ENCODE results near the gene SNCG. TPM values are rescaled to one million over a fixed set of nuclear protein-coding genes. Genes with fewer than 3 reads are reported as not detected.

The SNCG gene
- total and polyA plus RNA-seq, 2 donors (not counting 1 experiment from before 2014, with no cell fraction given): not detected

DNA sequence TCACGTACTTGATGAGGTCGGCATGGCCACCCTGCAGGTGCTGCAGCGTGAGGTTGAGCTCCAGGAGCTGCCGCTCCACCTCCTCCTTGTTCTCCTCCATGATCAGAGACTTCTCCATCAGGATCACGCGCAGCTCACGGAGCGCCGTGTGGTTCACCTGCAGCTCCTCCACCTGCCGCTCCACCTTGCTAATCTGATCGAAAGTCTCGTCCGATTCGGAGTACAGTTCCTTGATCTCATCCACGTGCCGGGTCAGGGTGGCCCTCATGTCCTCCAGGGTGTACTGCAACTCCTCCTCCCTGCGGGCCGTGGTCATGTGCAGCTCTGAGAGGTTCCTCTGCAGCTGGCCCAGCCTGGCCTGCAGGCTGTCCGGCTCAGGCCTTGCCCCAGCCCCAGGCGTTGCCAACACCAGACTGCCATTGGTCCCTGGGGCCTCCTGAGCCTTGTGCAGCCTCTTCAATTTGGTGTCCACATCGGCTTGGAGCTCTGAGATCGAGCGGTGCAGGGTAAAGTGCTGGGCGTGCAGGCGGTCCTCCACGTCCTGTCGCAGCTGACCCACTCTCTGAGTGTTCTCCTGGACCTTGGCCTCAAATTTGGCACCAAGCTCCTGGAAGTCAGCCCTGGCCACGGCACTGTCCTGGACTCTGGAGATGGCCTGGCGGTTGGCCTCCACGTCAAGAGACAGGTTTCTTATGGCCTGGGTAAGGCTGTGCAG lies 14.9 kb upstream of the SNCG start:
- H3K4me3 Mint-ChIP-seq: no peak overlapping the region
- H3K27ac ChIP-seq (ENCODE audit: low read length in 2 of 2): no peak overlapping the region
- 96% methylated on average over 30 of the region's 30 CpGs for WGBS (ENCODE audit: insufficient coverage)
- H3K4me1 ChIP-seq (ENCODE audit: control insufficient read depth in 2 of 2, insufficient read depth in 2 of 2, low read length in 2 of 2): peaks cover 0 to 4% of the 10 kb centered on the region in 2 donors
- no peak for DNase-seq
- no peak overlapping the region for H2AFZ ChIP-seq (ENCODE audit: insufficient read depth, low read depth, low read length, poor library complexity, severe bottlenecking)
- no peaks in the 10 kb centered on the region for H3K36me3 ChIP-seq (replicated peaks in 1 of 2; ENCODE audit: control extremely low read depth in 1 of 2, control insufficient read depth in 1 of 2, extremely low read depth in 1 of 2, insufficient read depth in 2 of 2, low read length in 1 of 2)
- H3K27me3 Mint-ChIP-seq: peaks cover 7% of the 10 kb centered on the region
- CTCF ChIA-PET: interaction anchor here (0.7 kb wide), 1 partner anchor 31 kb away, joined by 3 read pairs; no protein-coding TSS in a partner anchor
- no peak overlapping the region for H3K27ac Mint-ChIP-seq
- peaks cover 0 to 10% (median 0%) of the 10 kb centered on the region in 4 experiments for H3K27me3 ChIP-seq (replicated peaks in 1 of 4; ENCODE audit: control extremely low read depth in 1 of 4, control insufficient read depth in 3 of 4, insufficient read depth in 4 of 4, low read length in 3 of 4)
- POLR2A ChIA-PET: no interaction called here
- no peaks in the 10 kb centered on the region for H4K20me1 ChIP-seq (ENCODE audit: control insufficient read depth, insufficient read depth, low read length, poor library complexity, severe bottlenecking)
- no peaks in the 10 kb centered on the region for H3K79me2 ChIP-seq (ENCODE audit: control insufficient read depth, insufficient read depth, low read length)
- H3K9ac ChIP-seq (ENCODE audit: low read length): no peak overlapping the region
- ATAC-seq (ENCODE audit: low read depth): no peak
- no peaks in the 10 kb centered on the region for H3K4me1 Mint-ChIP-seq
- H3K9me3 Mint-ChIP-seq (ENCODE audit: insufficient read depth): no peaks in the 10 kb centered on the region
- no peak overlapping the region for H3K4me2 ChIP-seq (replicated peaks; ENCODE audit: low read depth, low read length, poor library complexity, severe bottlenecking)
- no peak for TF ChIP-seq EZH2 (IDR thresholded peaks at IDR 0.05; ENCODE audit: borderline replicate concordance, insufficient read depth, low read depth, low read length, poor library complexity, severe bottlenecking)
- TF ChIP-seq, protein P1, sequence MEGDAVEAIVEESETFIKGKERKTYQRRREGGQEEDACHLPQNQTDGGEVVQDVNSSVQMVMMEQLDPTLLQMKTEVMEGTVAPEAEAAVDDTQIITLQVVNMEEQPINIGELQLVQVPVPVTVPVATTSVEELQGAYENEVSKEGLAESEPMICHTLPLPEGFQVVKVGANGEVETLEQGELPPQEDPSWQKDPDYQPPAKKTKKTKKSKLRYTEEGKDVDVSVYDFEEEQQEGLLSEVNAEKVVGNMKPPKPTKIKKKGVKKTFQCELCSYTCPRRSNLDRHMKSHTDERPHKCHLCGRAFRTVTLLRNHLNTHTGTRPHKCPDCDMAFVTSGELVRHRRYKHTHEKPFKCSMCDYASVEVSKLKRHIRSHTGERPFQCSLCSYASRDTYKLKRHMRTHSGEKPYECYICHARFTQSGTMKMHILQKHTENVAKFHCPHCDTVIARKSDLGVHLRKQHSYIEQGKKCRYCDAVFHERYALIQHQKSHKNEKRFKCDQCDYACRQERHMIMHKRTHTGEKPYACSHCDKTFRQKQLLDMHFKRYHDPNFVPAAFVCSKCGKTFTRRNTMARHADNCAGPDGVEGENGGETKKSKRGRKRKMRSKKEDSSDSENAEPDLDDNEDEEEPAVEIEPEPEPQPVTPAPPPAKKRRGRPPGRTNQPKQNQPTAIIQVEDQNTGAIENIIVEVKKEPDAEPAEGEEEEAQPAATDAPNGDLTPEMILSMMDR (IDR thresholded peaks at IDR 0.05): no peak
- no peak overlapping the region for H3K4me3 ChIP-seq (ENCODE audit: control extremely low read depth in 1 of 5, extremely low read depth in 1 of 5, insufficient read depth in 1 of 5, low read depth in 2 of 5, low read length in 4 of 5)
- intact Hi-C loops (cut with micrococcal nuclease): no loop called here
- peaks cover 0 to 5% (median 0%) of the 10 kb centered on the region in 3 donors for H3K9me3 ChIP-seq (ENCODE audit: control extremely low read depth in 1 of 3, control insufficient read depth in 2 of 3, insufficient read depth in 1 of 3, low read length in 2 of 3)

DNA sequence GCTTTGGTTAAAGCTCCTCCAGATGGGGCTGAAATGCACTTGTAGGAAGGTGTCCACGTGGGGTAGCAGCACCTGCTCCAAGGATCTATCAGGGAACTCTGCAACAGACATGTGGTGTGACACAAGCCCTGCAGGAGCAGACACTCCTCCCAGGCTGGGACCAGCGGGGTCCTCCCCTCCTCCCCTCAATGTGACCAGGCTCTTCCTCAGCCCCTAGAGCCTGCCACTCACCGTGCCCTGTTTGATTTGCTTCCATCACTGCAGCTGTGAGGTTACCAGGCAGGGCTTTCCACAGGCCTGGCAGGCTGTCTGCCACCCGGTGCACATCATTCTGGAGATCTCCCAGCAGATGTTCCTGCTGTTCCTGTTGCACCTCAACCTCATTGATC lies 14.4 kb upstream of the SNCG start:
- Mint-ChIP-seq H3K27me3 (peaks cover 7% of the 10 kb centered on the region), H3K9me3 (ENCODE audit: insufficient read depth) (no peaks in the 10 kb centered on the region), H3K4me3 (no peak overlapping the region), H3K4me1 (no peaks in the 10 kb centered on the region), H3K27ac (no peak overlapping the region)
- Histone ChIP-seq H2AFZ (ENCODE audit: insufficient read depth, low read depth, low read length, poor library complexity, severe bottlenecking) (no peak overlapping the region), H3K4me2 (replicated peaks; ENCODE audit: low read depth, low read length, poor library complexity, severe bottlenecking) (no peak overlapping the region), H3K27me3 (replicated peaks in 1 of 4; ENCODE audit: control extremely low read depth in 1 of 4, control insufficient read depth in 3 of 4, insufficient read depth in 4 of 4, low read length in 3 of 4) (peaks cover 0 to 10% (median 0%) of the 10 kb centered on the region in 4 experiments), H3K4me3 (ENCODE audit: control extremely low read depth in 1 of 5, extremely low read depth in 1 of 5, insufficient read depth in 1 of 5, low read depth in 2 of 5, low read length in 4 of 5) (no peak overlapping the region), H3K9ac (ENCODE audit: low read length) (no peak overlapping the region), H3K4me1 (ENCODE audit: control insufficient read depth in 2 of 2, insufficient read depth in 2 of 2, low read length in 2 of 2) (peaks cover 0 to 4% of the 10 kb centered on the region in 2 donors), H4K20me1 (ENCODE audit: control insufficient read depth, insufficient read depth, low read length, poor library complexity, severe bottlenecking) (no peaks in the 10 kb centered on the region), H3K27ac (ENCODE audit: low read length in 2 of 2) (no peak overlapping the region), H3K79me2 (ENCODE audit: control insufficient read depth, insufficient read depth, low read length) (no peaks in the 10 kb centered on the region), H3K36me3 (replicated peaks in 1 of 2; ENCODE audit: control extremely low read depth in 1 of 2, control insufficient read depth in 1 of 2, extremely low read depth in 1 of 2, insufficient read depth in 2 of 2, low read length in 1 of 2) (no peaks in the 10 kb centered on the region), H3K9me3 (ENCODE audit: control extremely low read depth in 1 of 3, control insufficient read depth in 2 of 3, insufficient read depth in 1 of 3, low read length in 2 of 3) (peaks cover 0 to 5% (median 0%) of the 10 kb centered on the region in 3 donors)
- WGBS (ENCODE audit: insufficient coverage): 88% methylated on average over 4 of the region's 4 CpGs
- ChIA-PET POLR2A (no interaction called here), CTCF (no interaction called here)
- no peak for DNase-seq
- TF ChIP-seq, protein P1 (IDR thresholded peaks at IDR 0.05): no peak
- no peak for TF ChIP-seq EZH2 (IDR thresholded peaks at IDR 0.05; ENCODE audit: borderline replicate concordance, insufficient read depth, low read depth, low read length, poor library complexity, severe bottlenecking)
- ATAC-seq (ENCODE audit: low read depth): no peak
- intact Hi-C loops (cut with micrococcal nuclease): no loop called here

Data from B cell (primary cell).